ENCODE data around the gene XYLB. TPM values are rescaled to one million over a fixed set of nuclear protein-coding genes. Genes with fewer than 3 reads are reported as not detected.

The XYLB gene
- total and polyA plus RNA-seq, 2 of the 13 experiments (the other 11 are each of a cell fraction or from before 2014, with no cell fraction given), result 25.9 to 30.0 TPM

DNA sequence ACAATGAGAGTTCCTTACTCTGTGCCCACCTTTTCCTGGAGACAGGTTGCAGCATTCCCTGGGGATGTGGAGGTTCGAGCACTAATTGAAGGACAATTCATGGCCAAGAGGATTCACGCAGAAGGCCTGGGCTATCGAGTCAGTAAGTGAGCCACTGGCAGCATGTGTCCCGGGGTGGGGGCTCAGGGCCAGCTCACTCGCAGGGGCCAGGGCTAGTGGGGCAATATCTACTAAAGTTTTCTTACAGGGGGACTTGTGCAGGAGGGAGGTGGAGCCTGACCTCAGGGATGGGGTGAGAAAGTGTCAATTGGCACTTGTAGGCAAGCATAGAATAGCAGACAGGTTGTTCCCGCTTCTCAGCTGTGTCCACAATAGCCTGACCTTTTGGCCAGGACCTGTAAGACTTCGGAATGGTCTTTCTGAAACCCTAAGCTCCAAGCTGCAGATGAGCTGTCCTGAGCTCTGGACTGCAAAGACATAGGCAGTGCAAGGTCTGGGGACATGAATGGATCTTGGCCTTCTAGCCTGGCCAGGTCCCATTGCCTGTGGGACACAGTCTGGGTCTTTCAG is 32.7 kb downstream of the XYLB start:
- no peaks in the 10 kb centered on the region for H4K20me1 ChIP-seq (ENCODE audit: insufficient read depth, low read length)
- BruUV-seq (replicated peaks), result no TSS peak
- whole genome bisulfite sequencing (ENCODE audit: low lambda C conversion rate), result 100% methylated on average over 1 of the region's 7 CpGs
- ATAC-seq, result no peak
- peaks cover 50 to 87% of the 10 kb centered on the region in 2 experiments for H3K36me3 ChIP-seq (replicated peaks in 1 of 2; ENCODE audit: control insufficient read depth in 1 of 2, insufficient read depth in 2 of 2, low read length in 2 of 2)
- no peak overlapping the region for H3K4me3 ChIP-seq (replicated peaks in 1 of 3; ENCODE audit: insufficient read depth in 1 of 3, low read depth in 2 of 3, low read length in 3 of 3)
- CTCF ChIA-PET (ENCODE audit: low intra/inter-chr PET ratio, low total read pairs), result no interaction called here
- intact Hi-C loops (cut with micrococcal nuclease; ENCODE audit: unreplicated experiment) (no loop called here), in situ Hi-C loops (cut with HindIII; ENCODE audit: extremely low pct_ligation_motif_present, low pct_unique_long_range_greater_than_20kb) (no loop called here)
- H3K79me2 ChIP-seq (ENCODE audit: insufficient read depth, low read length), result no peaks in the 10 kb centered on the region
- no peaks in the 10 kb centered on the region for H3K4me1 ChIP-seq (ENCODE audit: insufficient read depth, low read length)
- no peak for DNase-seq (ENCODE audit: low spot score)
- H3K9me3 ChIP-seq (ENCODE audit: low read length), result no peaks in the 10 kb centered on the region
- no peaks in the 10 kb centered on the region; a peak in 1 of 5 replicates for H3K27me3 ChIP-seq (ENCODE audit: control insufficient read depth in 1 of 2, insufficient read depth in 2 of 2, low read length in 2 of 2)
- POLR2A ChIA-PET, result interaction anchor here (0.8 kb wide), 1 partner anchor 118 kb away, joined by 3 read pairs; no protein-coding TSS in a partner anchor
- no peak overlapping the region for H2AFZ ChIP-seq (ENCODE audit: low read length)
- no peak overlapping the region for H3K9ac ChIP-seq (ENCODE audit: insufficient read depth, low read depth, low read length)
- TF ChIP-seq ZNF274 (CRISPR knock-in tag; IDR thresholded peaks at IDR 0.05) (no peak), ZNF263 (CRISPR knock-in tag; IDR thresholded peaks at IDR 0.05) (no peak), ZNF354B (CRISPR knock-in tag; IDR thresholded peaks at IDR 0.05) (no peak), KLF6 (CRISPR knock-in tag; IDR thresholded peaks at IDR 0.05) (no peak), ZNF672 (CRISPR knock-in tag; IDR thresholded peaks at IDR 0.05) (no peak), NAIF1 (CRISPR knock-in tag; IDR thresholded peaks at IDR 0.05; ENCODE audit: borderline replicate concordance) (no peak), MXI1 (IDR thresholded peaks at IDR 0.05; ENCODE audit: borderline replicate concordance, low read depth, low read length) (no peak), HES4 (CRISPR knock-in tag; IDR thresholded peaks at IDR 0.05; ENCODE audit: borderline replicate concordance) (no peak), GTF3A (CRISPR knock-in tag; conservative IDR thresholded peaks at IDR 0.05) (no peak), ARID4A (CRISPR knock-in tag; IDR thresholded peaks at IDR 0.05; ENCODE audit: borderline replicate concordance) (no peak), RARG (CRISPR knock-in tag; IDR thresholded peaks at IDR 0.05; ENCODE audit: low read depth) (no peak), TARDBP (CRISPR knock-in tag; IDR thresholded peaks at IDR 0.05) (no peak), ZBTB33 (CRISPR knock-in tag; IDR thresholded peaks at IDR 0.05) (no peak), CERS6 (CRISPR knock-in tag; IDR thresholded peaks at IDR 0.05) (no peak), HDAC6 (IDR thresholded peaks at IDR 0.05; ENCODE audit: low read depth, low read length) (no peak), ZFX (CRISPR knock-in tag; IDR thresholded peaks at IDR 0.05; ENCODE audit: low read depth) (no peak), ZNF20 (CRISPR knock-in tag; IDR thresholded peaks at IDR 0.05) (no peak)
- H3K4me2 ChIP-seq (ENCODE audit: low read depth, low read length), result no peak overlapping the region
- FAIRE-seq, result no peak
- no peak overlapping the region for H3K27ac ChIP-seq (ENCODE audit: extremely low read length, insufficient read depth, low read length)

All from HepG2 (cell line).